ENCODE data around the gene ANKRD13A.

- TF ChIP-seq, protein P1, sequence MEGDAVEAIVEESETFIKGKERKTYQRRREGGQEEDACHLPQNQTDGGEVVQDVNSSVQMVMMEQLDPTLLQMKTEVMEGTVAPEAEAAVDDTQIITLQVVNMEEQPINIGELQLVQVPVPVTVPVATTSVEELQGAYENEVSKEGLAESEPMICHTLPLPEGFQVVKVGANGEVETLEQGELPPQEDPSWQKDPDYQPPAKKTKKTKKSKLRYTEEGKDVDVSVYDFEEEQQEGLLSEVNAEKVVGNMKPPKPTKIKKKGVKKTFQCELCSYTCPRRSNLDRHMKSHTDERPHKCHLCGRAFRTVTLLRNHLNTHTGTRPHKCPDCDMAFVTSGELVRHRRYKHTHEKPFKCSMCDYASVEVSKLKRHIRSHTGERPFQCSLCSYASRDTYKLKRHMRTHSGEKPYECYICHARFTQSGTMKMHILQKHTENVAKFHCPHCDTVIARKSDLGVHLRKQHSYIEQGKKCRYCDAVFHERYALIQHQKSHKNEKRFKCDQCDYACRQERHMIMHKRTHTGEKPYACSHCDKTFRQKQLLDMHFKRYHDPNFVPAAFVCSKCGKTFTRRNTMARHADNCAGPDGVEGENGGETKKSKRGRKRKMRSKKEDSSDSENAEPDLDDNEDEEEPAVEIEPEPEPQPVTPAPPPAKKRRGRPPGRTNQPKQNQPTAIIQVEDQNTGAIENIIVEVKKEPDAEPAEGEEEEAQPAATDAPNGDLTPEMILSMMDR (IDR thresholded peaks at IDR 0.05): no peak
- peak in 1 of 3 donors; percentile 12 for TF ChIP-seq POLR2AphosphoS5 (IDR thresholded peaks at IDR 0.05)
These were observed 3.7 kb downstream of the ANKRD13A start for GRCh38 chr12:110002676-110003515.

Measured in breast epithelium (tissue), 3 donors.